ENCODE measurements around the gene UTP3.
"Not testable (repeated sequence)": the region's sequence is repeated elsewhere in the genome, so short reads cannot be mapped to it uniquely, and the experiment has no call there.

The UTP3 gene

DNA sequence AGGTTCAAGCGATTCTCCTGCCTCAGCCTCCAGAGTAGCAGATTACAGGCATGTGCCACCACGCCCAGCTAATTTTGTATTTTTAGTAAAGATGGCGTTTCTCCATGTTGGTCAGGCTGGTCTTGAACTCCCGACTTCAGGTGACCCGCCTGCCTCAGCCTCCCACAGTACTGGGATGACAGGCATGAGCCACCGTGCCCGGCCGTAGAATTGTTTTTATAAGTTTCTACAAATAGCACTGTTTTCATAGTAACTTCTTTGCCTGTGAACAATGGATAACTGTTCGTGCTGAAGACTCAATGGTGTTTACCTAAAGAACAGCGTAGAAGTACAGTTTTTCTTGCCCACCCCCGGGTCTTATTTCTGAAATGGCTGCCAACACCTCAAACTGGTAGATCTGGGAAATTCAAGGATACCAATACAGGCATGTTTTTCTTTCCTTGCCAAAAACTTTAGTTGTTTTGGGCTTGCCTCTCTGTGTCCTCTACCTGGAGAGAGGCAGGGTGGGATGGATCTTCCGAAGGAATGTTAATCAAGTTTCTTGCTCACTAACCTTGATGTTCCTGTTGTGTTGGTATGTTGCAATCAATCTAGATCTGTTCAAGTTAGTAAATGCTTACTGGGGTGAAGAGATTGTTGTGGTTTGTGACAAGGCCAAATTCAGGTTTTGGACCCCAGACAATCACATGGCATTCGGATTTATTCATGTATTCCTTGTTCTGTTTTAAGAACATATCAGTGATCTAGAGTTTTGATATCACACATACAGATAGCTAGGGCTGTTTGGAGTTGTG is 30.7 kb downstream of the UTP3 start:
- DNase-seq, result no peak

DNA sequence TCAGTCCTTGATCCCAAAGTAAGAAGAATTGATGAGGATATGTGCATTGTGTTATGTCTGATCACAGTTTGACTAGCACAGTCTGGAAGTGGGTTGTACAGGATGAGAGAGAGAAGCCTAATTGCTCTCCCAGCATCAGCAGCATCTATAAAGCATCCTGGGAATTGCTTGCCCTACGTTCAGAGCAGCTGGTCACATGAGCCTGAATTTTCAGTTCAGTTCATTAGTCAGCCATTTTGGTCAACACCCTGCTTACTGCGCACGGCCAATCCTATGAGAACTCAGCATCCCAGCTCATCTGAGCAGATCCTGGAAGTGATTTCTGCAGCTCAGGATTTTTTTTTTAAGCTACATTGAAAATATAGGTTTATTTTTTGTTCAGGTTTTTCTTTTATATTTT is 33.4 kb downstream of the UTP3 start, which contains the start of gene RUFY3:
RUFY3 (plus strand) TSS at position 218 of the 400 bp plus-strand sequence. CDS start 610 bp downstream, outside the sequence.
- DNase-seq, result no peak

DNA sequence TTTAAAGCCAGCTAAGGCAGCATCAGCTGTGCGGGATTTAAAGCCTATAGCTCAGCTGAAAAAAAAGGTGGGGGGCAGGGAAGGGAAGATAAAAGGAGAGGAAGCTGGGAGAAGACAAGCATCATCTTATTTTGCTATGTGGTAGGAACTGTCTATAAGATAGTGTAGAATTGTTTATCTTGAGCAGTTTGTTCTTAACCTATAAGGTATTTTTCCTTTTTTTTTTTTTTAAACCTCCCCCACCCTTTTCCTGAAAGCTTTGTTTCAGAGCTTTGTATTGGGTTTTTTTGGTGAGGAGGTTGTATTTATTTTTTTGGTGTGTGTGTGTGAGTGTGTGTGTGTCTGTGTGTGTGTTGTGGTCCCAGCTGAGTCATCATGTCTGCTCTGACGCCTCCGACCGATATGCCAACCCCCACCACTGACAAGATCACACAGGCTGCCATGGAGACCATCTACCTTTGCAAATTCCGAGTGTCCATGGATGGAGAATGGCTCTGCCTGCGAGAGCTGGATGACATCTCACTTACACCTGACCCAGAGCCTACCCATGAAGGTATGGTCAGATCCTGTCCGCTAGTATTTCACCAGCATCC is 34.0 kb downstream of the UTP3 start:
- no peak for DNase-seq

DNA sequence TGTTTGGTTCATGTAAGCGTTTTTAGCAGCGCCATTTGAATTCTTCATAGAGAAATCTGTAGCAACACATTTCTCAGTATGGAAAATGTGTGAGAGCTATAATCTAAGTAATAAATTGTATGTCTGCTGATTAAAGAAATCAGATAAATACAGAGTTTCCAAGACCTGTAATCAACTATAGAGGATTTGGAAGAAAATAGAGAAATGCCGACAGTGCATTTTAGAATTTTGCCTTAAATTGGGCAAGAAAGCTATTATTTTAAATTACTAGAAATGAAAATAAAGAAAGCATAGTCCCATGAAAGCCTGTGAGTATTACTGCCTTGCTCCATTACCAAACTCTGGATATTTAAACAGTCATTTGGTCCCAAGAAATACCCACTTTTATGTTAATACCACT is 36.1 kb downstream of the UTP3 start:
- DNase-seq, result no peak

DNA sequence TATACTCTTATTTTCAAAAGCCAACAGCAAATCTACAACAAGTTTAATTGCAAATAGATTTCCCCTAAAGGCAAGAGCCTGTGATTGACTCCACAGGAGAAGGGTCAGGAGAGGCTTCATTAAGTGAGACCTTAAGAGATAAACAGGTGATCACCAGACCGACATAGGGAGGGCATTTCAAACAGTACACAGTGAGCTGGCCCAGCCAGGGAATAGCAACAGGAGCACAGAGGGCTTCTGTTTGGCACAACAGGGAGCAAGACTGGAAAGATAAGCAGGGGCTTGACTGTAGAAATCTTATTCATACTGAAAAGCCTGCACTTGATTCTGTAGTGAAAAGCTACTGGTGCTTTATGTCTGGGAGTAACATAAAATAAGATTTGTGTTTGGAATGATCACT is 37.3 kb downstream of the UTP3 start:
- no peak for DNase-seq

DNA sequence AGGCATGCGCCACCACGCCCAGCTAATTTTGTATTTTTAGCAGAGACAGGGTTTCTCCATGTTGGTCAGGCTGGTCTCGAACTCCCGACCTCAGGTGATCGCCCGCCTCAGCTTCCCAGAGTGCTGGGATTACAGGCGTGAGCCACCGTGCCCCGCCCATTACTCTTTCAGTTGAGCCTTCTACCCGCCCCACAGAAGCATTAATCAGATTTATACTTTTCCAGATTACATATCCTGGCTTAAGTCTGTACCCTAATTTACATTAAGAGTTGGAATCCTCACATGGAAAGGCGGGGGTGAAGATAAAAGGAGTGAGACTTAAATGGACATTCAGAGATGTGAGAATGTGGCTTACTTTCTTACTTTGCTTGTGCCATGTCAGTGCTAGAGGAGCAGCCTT is 38.2 kb downstream of the UTP3 start:
- DNase-seq, result not testable (repeated sequence)

DNA sequence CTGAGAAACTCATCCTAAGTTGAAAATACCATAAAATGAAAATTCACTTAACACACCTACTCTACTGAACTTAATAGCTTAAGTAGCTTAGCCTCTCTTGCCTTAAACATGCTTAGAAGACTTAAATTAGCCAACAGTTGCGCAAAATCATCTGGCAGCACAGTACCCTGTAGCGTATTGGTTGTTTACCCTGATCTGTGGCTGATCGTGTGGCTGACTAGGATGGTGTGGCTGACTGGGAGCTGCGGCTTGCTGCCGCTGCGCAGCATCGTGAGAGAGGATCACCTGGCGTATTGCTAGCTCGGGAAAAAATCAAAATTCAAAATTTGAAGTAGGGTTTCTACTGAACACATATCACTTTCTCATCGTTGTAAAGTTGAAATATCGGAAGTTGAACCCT is 39.8 kb downstream of the UTP3 start:
- DNase-seq, result no peak

DNA sequence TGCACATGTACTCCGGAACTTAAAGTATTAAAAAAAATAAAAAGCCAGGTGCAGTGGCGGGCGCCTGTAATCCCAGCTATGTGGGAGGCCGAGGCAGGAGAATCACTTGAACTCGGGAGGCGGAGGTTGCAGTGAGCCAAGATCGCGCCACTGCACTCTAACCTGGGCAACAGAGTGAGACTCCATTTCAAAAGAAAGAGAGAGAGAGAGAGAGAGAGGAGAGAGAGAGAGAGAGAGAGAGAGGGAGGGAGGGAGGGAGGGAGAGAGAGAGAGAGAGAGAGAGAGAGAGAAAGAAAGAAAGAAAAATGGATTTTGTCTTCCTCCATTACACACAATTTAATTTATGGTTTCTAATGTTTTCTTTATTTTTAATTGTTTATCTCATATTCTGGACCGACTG is 44.5 kb downstream of the UTP3 start:
- DNase-seq, result not testable (repeated sequence)

DNA sequence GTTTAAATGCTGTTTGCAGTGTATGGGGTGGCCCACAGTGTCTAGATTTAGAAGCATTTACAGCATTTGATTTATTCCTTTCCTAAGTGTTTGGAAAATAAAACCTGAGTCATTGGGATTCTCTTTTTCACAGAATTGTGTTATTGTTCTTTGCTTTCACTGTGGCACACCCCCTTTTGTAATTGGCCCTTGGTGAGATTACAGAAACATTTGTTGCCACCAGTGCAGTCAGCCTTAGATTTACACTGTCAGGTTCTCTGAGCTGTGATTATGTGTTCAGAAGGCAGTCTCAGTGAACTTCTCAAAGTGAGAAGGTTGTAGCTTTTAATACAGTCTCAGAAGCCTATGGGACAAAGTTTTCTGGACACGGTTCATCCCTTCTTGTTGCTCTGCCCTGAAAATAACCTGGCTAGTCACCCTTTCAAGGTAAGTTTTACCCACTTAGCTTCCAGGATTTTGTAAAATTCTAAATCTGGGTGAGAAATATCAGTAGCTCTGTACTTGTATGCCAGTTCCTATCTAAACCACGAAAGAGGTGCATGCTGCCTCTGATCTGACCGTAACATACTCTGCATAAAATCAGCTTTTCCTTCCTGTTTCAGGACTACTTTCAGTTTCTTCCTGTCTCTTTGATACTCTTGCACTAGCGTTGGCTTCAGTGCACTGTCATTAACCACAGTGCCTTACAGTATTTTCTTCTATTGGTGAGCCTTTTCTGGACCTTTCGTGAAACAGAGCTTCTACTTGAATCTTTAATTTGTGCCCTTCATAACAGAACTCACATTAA is 46.0 kb downstream of the UTP3 start:
- no peak for DNase-seq

DNA sequence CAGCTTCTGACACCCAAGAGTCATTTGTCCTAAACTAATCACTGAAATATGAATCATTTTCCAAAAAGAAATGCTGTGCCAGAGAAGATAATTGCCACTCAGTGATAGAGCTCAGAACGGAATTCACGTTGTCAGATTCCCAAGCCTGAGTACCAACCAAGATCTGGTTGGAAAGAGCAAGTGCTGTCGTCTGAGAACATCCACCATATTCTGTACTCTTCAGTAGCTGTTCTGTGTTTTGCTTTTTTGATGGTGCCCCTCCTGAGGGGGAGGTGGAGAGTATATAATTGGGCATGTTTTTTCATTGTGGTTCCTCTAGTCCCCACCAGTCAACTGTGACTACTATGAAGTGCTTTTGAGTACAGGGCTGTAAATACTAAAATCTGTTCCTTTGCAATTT is 46.6 kb downstream of the UTP3 start:
- DNase-seq, result no peak

DNA sequence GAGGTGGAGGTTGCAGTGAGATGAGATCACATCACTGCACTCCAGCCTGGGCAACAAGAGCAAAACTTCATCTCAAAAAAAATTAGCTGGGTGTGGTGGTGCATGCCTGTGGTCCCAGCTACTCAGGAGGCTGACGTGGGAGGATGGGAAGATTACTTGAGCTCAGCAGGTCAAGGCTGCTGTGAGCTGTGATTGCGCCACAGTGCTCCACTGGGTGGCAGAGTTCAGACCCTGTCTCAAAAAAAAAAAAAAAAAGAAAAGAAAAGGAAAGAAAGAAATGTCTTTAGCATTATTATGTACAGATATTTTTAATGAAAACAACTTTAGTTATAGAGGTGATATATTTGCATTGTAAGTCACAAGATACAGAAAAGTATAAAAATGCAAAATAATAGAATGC is 47.6 kb downstream of the UTP3 start:
- DNase-seq, result not testable (repeated sequence)

DNA sequence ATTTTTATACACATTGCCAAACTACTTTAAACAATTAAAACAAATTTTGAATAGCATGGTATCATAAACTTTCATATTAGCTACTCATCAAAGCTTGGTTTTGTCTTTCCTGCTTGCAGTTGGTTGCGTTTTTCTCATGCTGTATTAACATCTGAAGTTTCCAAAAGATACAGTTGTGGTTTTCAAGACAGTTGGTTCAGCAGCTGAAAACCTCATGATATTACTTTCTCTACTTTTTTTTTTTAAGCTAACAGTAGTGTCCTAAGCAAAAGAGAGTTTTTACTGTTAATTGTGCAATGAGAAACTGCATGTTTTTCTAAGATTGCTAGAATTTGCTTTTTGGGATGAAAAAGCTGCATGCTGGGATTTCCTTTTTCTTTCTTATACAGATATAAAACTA is 48.7 kb downstream of the UTP3 start:
- DNase-seq, result no peak

DNA sequence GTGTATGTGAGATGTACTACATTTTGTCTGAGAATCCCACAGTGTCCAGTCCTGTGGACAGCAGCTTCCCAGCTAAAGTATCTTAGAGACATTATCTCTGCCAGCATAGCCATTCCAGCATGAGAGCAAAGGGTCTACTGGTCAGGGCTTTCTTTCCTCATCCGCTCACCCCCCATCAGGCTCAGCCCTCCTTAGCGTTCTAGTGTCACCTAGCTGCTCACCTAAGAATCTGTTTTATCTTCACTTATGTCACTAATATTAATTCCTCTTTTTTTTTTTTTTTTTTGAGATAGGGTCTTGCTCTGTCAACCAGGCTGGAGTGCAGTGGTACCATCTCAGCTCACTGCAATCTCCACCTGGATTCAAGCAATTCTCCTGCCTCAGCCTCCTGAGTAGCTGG is 49.1 kb downstream of the UTP3 start:
- DNase-seq, result no peak

DNA sequence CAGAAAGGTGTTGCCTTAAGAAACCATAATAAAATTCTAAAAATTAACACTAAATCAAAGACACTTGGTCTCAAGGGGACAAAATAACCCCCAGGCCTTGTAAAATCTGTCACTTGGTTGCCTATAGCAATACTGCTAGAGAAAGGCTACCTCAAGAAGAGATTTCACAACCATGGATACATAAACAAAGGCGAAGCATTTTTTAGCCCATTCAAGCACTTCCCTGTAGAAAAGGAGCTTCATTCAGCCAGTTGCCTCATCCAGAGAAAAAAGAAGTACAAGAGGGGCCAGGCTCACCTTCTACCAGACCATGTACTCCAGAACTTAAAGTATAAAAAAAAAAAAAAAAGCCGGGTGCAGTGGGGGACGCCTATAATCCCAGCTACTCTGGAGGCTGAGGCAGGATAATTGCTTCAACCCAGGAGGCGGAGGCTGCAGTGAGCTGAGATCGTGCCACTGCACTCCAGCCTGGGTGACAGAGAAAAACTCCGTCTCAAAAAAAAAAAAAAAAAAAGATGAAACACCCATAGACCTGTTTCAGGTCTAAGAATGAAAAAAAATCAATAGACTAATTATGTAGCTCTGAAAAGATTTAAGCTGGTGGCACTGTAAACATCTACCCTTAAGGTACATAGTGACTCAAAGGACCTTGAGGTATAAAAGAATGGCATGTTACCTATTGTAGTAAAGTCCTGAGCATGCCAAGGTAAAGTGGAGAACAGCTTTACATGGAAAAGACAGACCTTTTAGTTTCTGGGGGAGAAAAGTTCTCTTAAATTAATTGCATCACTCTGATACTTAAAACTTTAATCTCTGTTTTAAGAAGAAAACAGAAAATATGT is 51.4 kb downstream of the UTP3 start:
- no peak for DNase-seq
